Measurements from ENCODE around the gene OR2A25. TPM values are rescaled to one million over a fixed set of nuclear protein-coding genes. Genes with fewer than 3 reads are reported as not detected.
"Not testable (repeated sequence)": the region's sequence is repeated elsewhere in the genome, so short reads cannot be mapped to it uniquely, and the experiment has no call there.

OR2A25 gene
- total RNA-seq, 6 experiments from 2014 or later: not detected

- no peaks in the 10 kb centered on the region for H3K4me1 ChIP-seq
- no peaks in the 10 kb centered on the region for H3K27me3 ChIP-seq
- no peak overlapping the region for H3K4me3 ChIP-seq
- DNase-seq (no peak), ATAC-seq (no peak)
- H3K9me3 ChIP-seq: no peaks in the 10 kb centered on the region
- H3K36me3 ChIP-seq: no peaks in the 10 kb centered on the region
- H3K27ac ChIP-seq: no peak overlapping the region
- no peak for TF ChIP-seq POLR2A (IDR thresholded peaks at IDR 0.05)
- TF ChIP-seq CTCF (IDR thresholded peaks at IDR 0.05): no peak
- intact Hi-C loops (cut with DNase I): no loop called here
- 42% methylated on average over 3 of the region's 3 CpGs for WGBS (ENCODE audit: insufficient coverage, low coverage, low lambda C conversion rate, missing lambda C conversion rate)
These were observed 19.5 kb upstream of the OR2A25 start for GRCh38 chr7:144050093-144050492.

GRCh38 chr7:144050884-144051283 is 18.7 kb upstream of the OR2A25 start:
- H3K4me1 ChIP-seq; H3K36me3 ChIP-seq; H3K27me3 ChIP-seq; H3K9me3 ChIP-seq; intact Hi-C loops (cut with DNase I); DNase-seq; ATAC-seq; H3K27ac ChIP-seq; H3K4me3 ChIP-seq: not testable (repeated sequence)
- 74% methylated on average over 8 of the region's 8 CpGs for WGBS (ENCODE audit: insufficient coverage, low coverage, low lambda C conversion rate, missing lambda C conversion rate)

- Histone ChIP-seq H3K4me3 (no peak overlapping the region), H3K27ac (no peak overlapping the region), H3K36me3 (no peaks in the 10 kb centered on the region), H3K9me3 (no peaks in the 10 kb centered on the region), H3K4me1 (no peaks in the 10 kb centered on the region), H3K27me3 (no peaks in the 10 kb centered on the region)
- WGBS (ENCODE audit: insufficient coverage, low coverage, low lambda C conversion rate, missing lambda C conversion rate): 67% methylated on average over 3 of the region's 3 CpGs
- ATAC-seq (no peak), DNase-seq (no peak)
- TF ChIP-seq CTCF (IDR thresholded peaks at IDR 0.05) (no peak), POLR2A (IDR thresholded peaks at IDR 0.05) (no peak)
- intact Hi-C loops (cut with DNase I): no loop called here
These were observed 11.7 kb upstream of the OR2A25 start for GRCh38 chr7:144057954-144058353.

DNA sequence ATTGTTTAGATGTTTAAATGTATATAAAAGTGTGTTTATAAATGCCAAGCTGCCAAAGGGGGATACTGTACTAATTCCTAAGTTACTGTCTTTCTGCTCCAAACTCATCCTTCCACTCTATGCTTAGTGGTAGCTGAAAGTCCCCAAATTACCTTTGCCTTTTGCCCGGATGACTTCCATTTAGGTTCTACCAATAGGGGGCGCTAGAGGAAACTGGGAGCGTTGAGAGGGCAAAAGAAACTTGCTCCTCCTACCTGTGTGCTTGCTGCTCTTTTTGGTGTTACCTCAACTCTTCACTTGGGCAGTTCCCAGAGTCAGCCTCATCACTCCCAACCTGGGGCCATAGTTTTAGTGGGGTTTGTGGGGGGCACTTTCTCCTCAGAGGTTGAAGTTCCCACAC is 5.9 kb upstream of the OR2A25 start:
- Histone ChIP-seq H3K9me3 (no peaks in the 10 kb centered on the region), H3K27me3 (peaks cover 0 to 4% of the 10 kb centered on the region in 2 donors), H3K4me3 (no peak overlapping the region), H3K36me3 (no peaks in the 10 kb centered on the region), H3K27ac (no peak overlapping the region), H3K4me1 (no peaks in the 10 kb centered on the region)
- no peak for ATAC-seq
- DNase-seq: no peak
- WGBS (ENCODE audit: insufficient coverage, low coverage, low lambda C conversion rate, missing lambda C conversion rate): 37% methylated on average over 3 of the region's 3 CpGs
- no peak for TF ChIP-seq POLR2A (IDR thresholded peaks at IDR 0.05)
- peak in 1 of 4 donors; percentile 41 for TF ChIP-seq CTCF (IDR thresholded peaks at IDR 0.05)
- intact Hi-C loops (cut with DNase I): no loop called here

GRCh38 chr7:144069953-144070352 is 342 bp downstream of the OR2A25 start:
- H3K9me3 ChIP-seq: no peaks in the 10 kb centered on the region
- ATAC-seq (no peak), DNase-seq (no peak)
- no peaks in the 10 kb centered on the region for H3K36me3 ChIP-seq
- intact Hi-C loops (cut with DNase I): no loop called here
- peaks cover 0 to 4% of the 10 kb centered on the region in 2 donors for H3K27me3 ChIP-seq
- H3K4me3 ChIP-seq: no peak overlapping the region
- no peak overlapping the region for H3K27ac ChIP-seq
- no peak for TF ChIP-seq POLR2A (IDR thresholded peaks at IDR 0.05)
- TF ChIP-seq CTCF (IDR thresholded peaks at IDR 0.05): no peak
- no peaks in the 10 kb centered on the region for H3K4me1 ChIP-seq
- 33% methylated on average over 2 of the region's 2 CpGs for WGBS (ENCODE audit: insufficient coverage, low coverage, low lambda C conversion rate, missing lambda C conversion rate)

Measured in right lobe of liver (tissue), 6 donors.